ENCODE results near the gene TTLL4.

Gene TTLL4

GRCh38 chr2:218783688-218784087 is 73.1 kb downstream of the TTLL4 start:
- DNase-seq (ENCODE audit: low read depth): no peak

GRCh38 chr2:218785103-218785502 is 74.5 kb downstream of the TTLL4 start:
- DNase-seq (ENCODE audit: low read depth): no peak

- DNase-seq (ENCODE audit: low read depth): no peak
Measured at GRCh38 chr2:218786133-218786532, 75.5 kb downstream of the TTLL4 start.

DNA sequence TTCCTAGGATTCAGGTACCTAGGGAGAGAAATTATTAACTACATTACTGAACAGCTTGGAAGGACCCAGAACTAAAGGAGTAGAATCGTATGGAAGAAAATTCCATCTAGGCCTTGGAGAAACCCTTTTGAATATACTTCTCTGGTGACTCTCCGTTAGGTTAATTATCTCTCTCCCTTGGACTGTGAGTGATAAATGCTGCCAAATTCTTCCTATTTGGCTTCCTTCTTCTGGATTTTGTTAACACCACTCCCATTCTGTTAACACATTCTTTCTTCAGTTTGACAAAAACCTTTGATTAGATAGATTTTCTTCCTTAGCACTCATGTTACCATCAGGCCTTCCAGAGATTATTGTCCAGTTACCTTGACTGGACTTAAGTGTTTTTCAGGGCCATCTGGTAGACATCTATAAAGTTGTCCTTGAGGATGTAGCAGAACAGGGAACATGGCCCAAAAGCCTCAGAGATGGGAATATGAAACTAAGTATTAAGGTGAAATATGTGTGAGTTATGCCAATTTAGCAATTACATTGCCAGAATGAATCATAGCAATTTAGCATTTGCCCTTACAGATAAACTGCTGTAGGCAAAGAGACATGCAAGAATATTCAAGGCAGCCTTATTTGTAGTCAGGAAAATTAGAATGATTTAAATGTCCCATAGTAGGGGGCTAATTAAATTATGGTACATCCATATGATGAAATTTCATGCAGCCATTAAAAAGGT is 78.1 kb downstream of the TTLL4 start:
- no peak for DNase-seq (ENCODE audit: low read depth)

DNA sequence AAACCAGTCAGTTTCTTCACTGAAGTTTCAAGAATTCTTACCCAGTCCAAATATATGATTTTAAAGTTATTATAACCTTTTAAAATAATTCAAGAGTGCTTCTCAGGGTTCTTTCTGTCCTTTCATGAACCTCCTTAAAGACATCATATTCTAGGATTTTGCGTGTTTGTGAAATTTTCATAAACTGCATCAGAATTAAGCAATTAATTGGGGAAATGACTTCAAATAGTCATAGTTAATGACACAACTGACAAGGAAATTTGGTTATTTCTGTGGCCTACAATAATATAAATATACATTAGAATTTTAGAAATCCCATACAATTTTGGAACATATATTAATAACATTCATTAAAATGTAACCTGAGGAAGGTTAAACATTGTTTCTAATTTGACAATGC is 81.8 kb downstream of the TTLL4 start:
- no peak for DNase-seq (ENCODE audit: low read depth)

DNA sequence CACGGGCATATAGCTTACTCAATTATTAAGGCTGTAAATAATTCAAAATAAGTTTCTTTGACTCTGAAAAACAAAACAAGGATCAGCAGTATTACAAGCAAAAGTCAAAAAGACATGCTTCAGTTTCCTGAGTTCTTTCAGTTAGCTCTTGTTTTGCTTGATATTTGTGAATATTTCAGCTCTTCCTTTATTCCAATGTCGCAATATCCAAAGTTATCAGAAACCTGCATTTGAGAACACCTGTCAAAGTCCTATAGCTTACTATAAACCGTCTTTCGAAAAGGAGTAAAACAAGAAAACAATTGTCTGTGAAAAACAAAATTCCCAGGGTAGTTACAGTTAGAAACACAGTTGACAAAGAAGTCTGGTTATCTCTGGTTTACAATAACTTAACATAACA is 86.1 kb downstream of the TTLL4 start:
- no peak for DNase-seq (ENCODE audit: low read depth)

- no peak for DNase-seq (ENCODE audit: low read depth)
Measured at GRCh38 chr2:218798767-218799504, 88.3 kb downstream of the TTLL4 start.

DNA sequence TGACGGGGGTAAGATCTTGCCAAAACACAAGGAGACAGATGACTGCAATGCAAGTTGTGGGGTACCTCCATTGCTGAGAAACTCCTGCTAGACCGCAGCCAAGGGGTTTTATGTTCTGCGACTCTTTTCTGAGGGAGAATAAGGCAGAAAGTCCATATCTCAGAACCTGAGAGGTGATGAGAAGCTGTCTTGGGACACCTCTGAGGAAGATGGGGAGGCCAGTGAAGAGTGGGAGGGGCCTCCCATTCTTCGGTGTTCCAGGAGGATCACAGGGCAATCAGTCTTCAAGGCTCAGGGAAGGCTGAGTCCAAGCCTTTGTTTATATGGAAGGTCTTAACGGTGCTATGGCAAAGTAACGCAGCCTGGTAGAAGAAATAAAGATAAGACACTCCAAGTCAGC is 89.4 kb downstream of the TTLL4 start:
- DNase-seq (ENCODE audit: low read depth): no peak

DNA sequence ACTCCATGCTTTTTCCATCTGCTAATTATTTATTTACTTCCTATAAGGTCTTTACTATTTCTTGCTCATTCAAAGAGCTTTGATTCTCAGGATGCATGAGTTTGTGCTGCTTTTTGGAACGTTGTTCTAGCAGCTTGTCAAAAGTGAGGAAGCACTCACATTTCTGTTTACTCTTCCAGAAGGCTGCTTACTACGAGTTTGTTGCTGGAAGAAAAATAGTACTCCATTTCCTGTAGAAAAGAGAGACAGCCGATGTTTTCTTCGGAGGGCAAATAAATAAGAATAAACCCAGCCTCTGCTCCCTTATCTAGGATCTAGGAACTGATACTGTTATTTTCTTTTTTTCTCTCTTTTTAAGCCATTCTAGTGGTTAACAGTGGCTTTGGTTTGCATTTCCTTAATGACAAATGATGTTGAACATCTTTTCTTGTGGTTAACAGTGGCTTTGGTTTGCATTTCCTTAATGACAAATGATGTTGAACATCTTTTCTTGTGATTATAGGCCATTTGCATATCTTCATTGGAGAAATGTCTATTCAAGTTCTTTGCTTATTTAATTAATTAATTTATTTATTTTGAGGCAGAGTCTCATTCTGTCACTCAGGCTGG is 91.9 kb downstream of the TTLL4 start:
- DNase-seq (ENCODE audit: low read depth): no peak

GRCh38 chr2:218804817-218805216 is 94.2 kb downstream of the TTLL4 start:
- no peak for DNase-seq (ENCODE audit: low read depth)

Data from stimulated activated CD8-positive, alpha-beta memory T cell treated with anti-CD3 and anti-CD28 coated beads, Interleukin-15, amount 100 ng/mL, for 24 hours (primary cell).